HepG2 (cell line): ENCODE data around the gene CREG1. TPM values are rescaled to one million over a fixed set of nuclear protein-coding genes. Genes with fewer than 3 reads are reported as not detected.

Experiments used
- ARHGAP35 ChIP-seq: sonication (generic); formaldehyde crosslinking; IDR thresholded peaks from 2 replicates; pipeline ENCODE4 v1.9.0; 2022; ENCODE audit warnings: mild to moderate bottlenecking, inconsistent platforms, moderate library complexity, missing genetic modification reagents, borderline replicate concordance
- ATF7-NPFF ChIP-seq: sonication (generic); formaldehyde crosslinking; IDR thresholded peaks from 2 replicates; pipeline ENCODE4 v1.8.1; 2023; ENCODE audit warnings: mild to moderate bottlenecking, low read depth, missing genetic modification reagents, moderate library complexity
- ATM ChIP-seq: fragments of 450-650 bp; IDR thresholded peaks from 2 replicates; pipeline ENCODE4 v1.7.1; 2017; ENCODE audit warnings: mild to moderate bottlenecking, borderline replicate concordance
- CBFB ChIP-seq: sonication (generic); formaldehyde crosslinking; IDR thresholded peaks from 2 replicates; pipeline ENCODE4 v1.4.0; 2020; ENCODE audit warnings: missing genetic modification reagents
- FOXA3 ChIP-seq: IDR thresholded peaks from 2 replicates; pipeline ENCODE4 v1.6.1; 2016; ENCODE audit warnings: missing genetic modification reagents, missing compliant biosample characterization
- KDM5A ChIP-seq: fragments of 200-600 bp; sonication (generic); IDR thresholded peaks from 2 replicates; pipeline ENCODE4 v1.7.0; 2018; ENCODE audit warnings: antibody characterized with exemption, mild to moderate bottlenecking, low read length, borderline replicate concordance
- MED13 ChIP-seq: sonication (generic); formaldehyde crosslinking; IDR thresholded peaks from 2 replicates; pipeline ENCODE4 v1.5.0; 2020; ENCODE audit warnings: missing genetic modification reagents
- PHF8 ChIP-seq: sonication (generic); formaldehyde crosslinking; IDR thresholded peaks from 2 replicates; pipeline ENCODE4 v1.5.0; 2020; ENCODE audit warnings: missing genetic modification reagents
- SKI ChIP-seq: fragments of 450-650 bp; IDR thresholded peaks from one replicate; pipeline ENCODE4 v1.6.1; 2018; ENCODE audit warnings: mild to moderate bottlenecking; ENCODE audit not compliant: partially characterized antibody
- SP140L ChIP-seq: sonication (generic); formaldehyde crosslinking; IDR thresholded peaks from 2 replicates; pipeline ENCODE4 v1.4.0; 2020; ENCODE audit warnings: missing genetic modification reagents, borderline replicate concordance
- ZBTB38 ChIP-seq: sonication (generic); formaldehyde crosslinking; IDR thresholded peaks from 2 replicates; pipeline ENCODE4 v1.5.1; 2020; ENCODE audit warnings: mild to moderate bottlenecking, missing genetic modification reagents
- ZNF121 ChIP-seq: sonication (generic); formaldehyde crosslinking; IDR thresholded peaks from 2 replicates; pipeline ENCODE4 v1.5.0; 2020; ENCODE audit warnings: mild to moderate bottlenecking, missing genetic modification reagents
- ZNF143 ChIP-seq: sonication (generic); formaldehyde crosslinking; IDR thresholded peaks from 2 replicates; pipeline ENCODE4 v1.4.0; 2020; ENCODE audit warnings: missing genetic modification reagents
- ZNF234 ChIP-seq: sonication (generic); formaldehyde crosslinking; conservative IDR thresholded peaks from 2 replicates; pipeline ENCODE4 v1.5.1; 2020; ENCODE audit warnings: mild to moderate bottlenecking, missing genetic modification reagents
- ZNF607 ChIP-seq: sonication (generic); formaldehyde crosslinking; IDR thresholded peaks from 2 replicates; pipeline ENCODE4 v1.5.1; 2020; ENCODE audit warnings: missing genetic modification reagents, mild to moderate bottlenecking, borderline replicate concordance
- ZNF7 ChIP-seq: IDR thresholded peaks from 2 replicates; pipeline ENCODE4 v1.6.1; 2016; ENCODE audit warnings: missing biosample characterization, missing genetic modification reagents
- ZNF773 ChIP-seq: sonication (generic); formaldehyde crosslinking; IDR thresholded peaks from 2 replicates; pipeline ENCODE4 v1.4.0; 2020; ENCODE audit warnings: missing genetic modification reagents, borderline replicate concordance
- ZNF878 ChIP-seq: sonication (generic); formaldehyde crosslinking; IDR thresholded peaks from 2 replicates; pipeline ENCODE4 v1.8.1; 2023; ENCODE audit warnings: mild to moderate bottlenecking, missing genetic modification reagents, moderate library complexity
- polyA plus RNA-seq, 8 experiments: library from polyadenylated mRNA; depleted of rRNA in 3 of 8; stranded (reverse) in 7 of 8; unstranded in 1 of 8; fragments of >200 nt; fragmentation: Illumina TruSeq in 4 of 8; extraction: Trizol in 4 of 8; gene quantifications; 2 replicates each; pipeline versions ENCODE4 v1.2.1 to v1.2.3, GENCODE V29; 2011 to 2016; ENCODE audit warnings: low read depth in 4 of 8, missing spikeins in 1 of 8, mixed read lengths in 1 of 8; ENCODE audit not compliant: insufficient read depth in 1 of 8
- total RNA-seq, 5 experiments: library from RNA; depleted of rRNA; stranded (reverse); fragments of >200 nt; fragmentation: Illumina TruSeq; extraction: Trizol; gene quantifications; 2 replicates each; pipeline ENCODE4 v1.2.3, GENCODE V29; 2016; ENCODE audit warnings: low read depth in 1 of 5
- TF ChIP-seq, protein P1 (sequence below): sonication (generic); formaldehyde crosslinking; conservative IDR thresholded peaks from 2 replicates; pipeline ENCODE4 v1.8.0; 2022; ENCODE audit warnings: low read depth, missing genetic modification reagents
- TF ChIP-seq, protein P2 (sequence below): sonication (generic); formaldehyde crosslinking; IDR thresholded peaks from 2 replicates; pipeline ENCODE4 v1.4.0; 2020; ENCODE audit warnings: mild to moderate bottlenecking, missing genetic modification reagents
- TF ChIP-seq, protein P3 (sequence below): sonication (generic); formaldehyde crosslinking; IDR thresholded peaks from 2 replicates; pipeline ENCODE4 v1.8.1; 2022; ENCODE audit warnings: low read depth, mild to moderate bottlenecking, missing genetic modification reagents

Gene CREG1
- total and polyA plus RNA-seq, 2 of the 13 experiments (the other 11 are each of a cell fraction or from before 2014, with no cell fraction given), result 31.3 to 33.5 TPM

DNA sequence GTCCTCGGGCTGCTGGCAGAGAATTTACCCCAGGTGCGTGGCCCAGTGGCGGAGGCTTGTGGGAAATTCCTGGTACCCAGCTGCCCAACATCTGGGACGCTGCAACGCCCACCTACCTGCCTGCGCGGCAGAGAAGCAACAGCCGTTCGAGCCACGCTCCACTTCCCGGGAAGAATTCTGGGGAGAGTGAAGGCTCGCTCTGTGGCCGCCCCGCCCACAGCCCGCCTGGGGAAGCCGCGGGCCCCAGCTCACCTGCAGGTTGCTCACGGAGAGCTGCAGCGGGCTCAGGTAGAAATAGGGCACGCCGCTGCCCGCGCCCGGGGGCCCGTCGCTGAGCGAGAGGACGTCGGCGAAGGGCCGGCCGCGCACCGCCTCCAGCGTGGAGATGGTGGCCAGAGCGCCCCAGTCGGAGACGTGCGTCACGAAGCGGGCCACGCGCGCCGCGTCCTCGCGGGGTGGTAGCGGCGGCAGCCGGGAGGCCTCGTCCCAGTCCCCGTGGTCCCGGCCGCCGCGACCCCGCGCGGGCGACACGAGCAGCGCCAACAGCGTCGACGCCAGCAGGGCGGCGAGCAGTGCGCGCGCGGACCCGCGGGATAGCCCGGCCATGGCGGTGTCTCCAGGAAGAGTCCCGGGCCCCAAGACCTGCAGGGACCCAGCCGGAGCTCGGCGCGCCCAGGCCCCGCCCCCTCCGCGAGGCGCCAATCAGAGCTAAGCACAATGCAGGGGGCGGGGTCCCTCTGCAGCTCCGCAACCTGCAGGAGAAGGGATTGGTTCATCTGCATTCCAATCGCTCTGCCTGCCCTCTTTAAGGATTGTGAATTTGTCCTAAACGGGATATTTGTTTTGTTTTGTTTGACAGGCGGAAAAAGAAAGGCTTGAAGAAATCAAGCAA lies at the start of gene CREG1 (continued):
- TF ChIP-seq, protein P1, sequence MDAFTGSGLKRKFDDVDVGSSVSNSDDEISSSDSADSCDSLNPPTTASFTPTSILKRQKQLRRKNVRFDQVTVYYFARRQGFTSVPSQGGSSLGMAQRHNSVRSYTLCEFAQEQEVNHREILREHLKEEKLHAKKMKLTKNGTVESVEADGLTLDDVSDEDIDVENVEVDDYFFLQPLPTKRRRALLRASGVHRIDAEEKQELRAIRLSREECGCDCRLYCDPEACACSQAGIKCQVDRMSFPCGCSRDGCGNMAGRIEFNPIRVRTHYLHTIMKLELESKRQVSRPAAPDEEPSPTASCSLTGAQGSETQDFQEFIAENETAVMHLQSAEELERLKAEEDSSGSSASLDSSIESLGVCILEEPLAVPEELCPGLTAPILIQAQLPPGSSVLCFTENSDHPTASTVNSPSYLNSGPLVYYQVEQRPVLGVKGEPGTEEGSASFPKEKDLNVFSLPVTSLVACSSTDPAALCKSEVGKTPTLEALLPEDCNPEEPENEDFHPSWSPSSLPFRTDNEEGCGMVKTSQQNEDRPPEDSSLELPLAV (CRISPR knock-in tag), result no peak
- TF ChIP-seq ATM (no peak), KDM5A (no peak), ARHGAP35 (CRISPR knock-in tag) (no peak), CBFB (CRISPR knock-in tag) (no peak), SP140L (no peak), ZBTB38 (CRISPR knock-in tag) (no peak), FOXA3 (CRISPR knock-in tag) (no peak), ATF7-NPFF (peak; percentile 95), ZNF773 (peak; percentile 89), ZNF143 (CRISPR knock-in tag) (peak; percentile 71), PHF8 (CRISPR knock-in tag) (peak; percentile 54), MED13 (CRISPR knock-in tag) (no peak), ZNF878 (CRISPR knock-in tag) (no peak), ZNF607 (peak; percentile 41), SKI (no peak), ZNF121 (CRISPR knock-in tag) (no peak), ZNF234 (CRISPR knock-in tag) (0 out of 2 replicates have a peak, but pooled peaks have one; percentile 23), ZNF7 (no peak)
- TF ChIP-seq, protein P2, sequence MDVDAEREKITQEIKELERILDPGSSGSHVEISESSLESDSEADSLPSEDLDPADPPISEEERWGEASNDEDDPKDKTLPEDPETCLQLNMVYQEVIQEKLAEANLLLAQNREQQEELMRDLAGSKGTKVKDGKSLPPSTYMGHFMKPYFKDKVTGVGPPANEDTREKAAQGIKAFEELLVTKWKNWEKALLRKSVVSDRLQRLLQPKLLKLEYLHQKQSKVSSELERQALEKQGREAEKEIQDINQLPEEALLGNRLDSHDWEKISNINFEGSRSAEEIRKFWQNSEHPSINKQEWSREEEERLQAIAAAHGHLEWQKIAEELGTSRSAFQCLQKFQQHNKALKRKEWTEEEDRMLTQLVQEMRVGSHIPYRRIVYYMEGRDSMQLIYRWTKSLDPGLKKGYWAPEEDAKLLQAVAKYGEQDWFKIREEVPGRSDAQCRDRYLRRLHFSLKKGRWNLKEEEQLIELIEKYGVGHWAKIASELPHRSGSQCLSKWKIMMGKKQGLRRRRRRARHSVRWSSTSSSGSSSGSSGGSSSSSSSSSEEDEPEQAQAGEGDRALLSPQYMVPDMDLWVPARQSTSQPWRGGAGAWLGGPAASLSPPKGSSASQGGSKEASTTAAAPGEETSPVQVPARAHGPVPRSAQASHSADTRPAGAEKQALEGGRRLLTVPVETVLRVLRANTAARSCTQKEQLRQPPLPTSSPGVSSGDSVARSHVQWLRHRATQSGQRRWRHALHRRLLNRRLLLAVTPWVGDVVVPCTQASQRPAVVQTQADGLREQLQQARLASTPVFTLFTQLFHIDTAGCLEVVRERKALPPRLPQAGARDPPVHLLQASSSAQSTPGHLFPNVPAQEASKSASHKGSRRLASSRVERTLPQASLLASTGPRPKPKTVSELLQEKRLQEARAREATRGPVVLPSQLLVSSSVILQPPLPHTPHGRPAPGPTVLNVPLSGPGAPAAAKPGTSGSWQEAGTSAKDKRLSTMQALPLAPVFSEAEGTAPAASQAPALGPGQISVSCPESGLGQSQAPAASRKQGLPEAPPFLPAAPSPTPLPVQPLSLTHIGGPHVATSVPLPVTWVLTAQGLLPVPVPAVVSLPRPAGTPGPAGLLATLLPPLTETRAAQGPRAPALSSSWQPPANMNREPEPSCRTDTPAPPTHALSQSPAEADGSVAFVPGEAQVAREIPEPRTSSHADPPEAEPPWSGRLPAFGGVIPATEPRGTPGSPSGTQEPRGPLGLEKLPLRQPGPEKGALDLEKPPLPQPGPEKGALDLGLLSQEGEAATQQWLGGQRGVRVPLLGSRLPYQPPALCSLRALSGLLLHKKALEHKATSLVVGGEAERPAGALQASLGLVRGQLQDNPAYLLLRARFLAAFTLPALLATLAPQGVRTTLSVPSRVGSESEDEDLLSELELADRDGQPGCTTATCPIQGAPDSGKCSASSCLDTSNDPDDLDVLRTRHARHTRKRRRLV (CRISPR knock-in tag), result no peak
- TF ChIP-seq, protein P3, sequence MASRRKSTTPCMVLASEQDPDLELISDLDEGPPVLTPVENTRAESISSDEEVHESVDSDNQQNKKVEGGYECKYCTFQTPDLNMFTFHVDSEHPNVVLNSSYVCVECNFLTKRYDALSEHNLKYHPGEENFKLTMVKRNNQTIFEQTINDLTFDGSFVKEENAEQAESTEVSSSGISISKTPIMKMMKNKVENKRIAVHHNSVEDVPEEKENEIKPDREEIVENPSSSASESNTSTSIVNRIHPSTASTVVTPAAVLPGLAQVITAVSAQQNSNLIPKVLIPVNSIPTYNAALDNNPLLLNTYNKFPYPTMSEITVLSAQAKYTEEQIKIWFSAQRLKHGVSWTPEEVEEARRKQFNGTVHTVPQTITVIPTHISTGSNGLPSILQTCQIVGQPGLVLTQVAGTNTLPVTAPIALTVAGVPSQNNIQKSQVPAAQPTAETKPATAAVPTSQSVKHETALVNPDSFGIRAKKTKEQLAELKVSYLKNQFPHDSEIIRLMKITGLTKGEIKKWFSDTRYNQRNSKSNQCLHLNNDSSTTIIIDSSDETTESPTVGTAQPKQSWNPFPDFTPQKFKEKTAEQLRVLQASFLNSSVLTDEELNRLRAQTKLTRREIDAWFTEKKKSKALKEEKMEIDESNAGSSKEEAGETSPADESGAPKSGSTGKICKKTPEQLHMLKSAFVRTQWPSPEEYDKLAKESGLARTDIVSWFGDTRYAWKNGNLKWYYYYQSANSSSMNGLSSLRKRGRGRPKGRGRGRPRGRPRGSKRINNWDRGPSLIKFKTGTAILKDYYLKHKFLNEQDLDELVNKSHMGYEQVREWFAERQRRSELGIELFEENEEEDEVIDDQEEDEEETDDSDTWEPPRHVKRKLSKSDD, result peak; percentile 13; the same call in 1 of the 2 replicates
